Epithelial cell of esophagus (primary cell): ENCODE results near the gene SHLD1.
"Not testable (repeated sequence)": the region's sequence is repeated elsewhere in the genome, so short reads cannot be mapped to it uniquely, and the experiment has no call there.

Source experiments
- DNase-seq: peaks from one replicate; pipeline ENCODE4 v3.0.0; 2010; ENCODE audit warnings: low read depth
- H3K4me3 ChIP-seq: 2 replicates; pipeline ENCODE4 v1.5.1; 2011; ENCODE audit warnings: mild to moderate bottlenecking, low read length, control low read depth
- CTCF ChIP-seq: IDR thresholded peaks from 2 replicates; pipeline ENCODE4 v1.5.1; 2011; ENCODE audit warnings: low read depth, mild to moderate bottlenecking, low read length, control low read depth, inconsistent platforms; ENCODE audit not compliant: insufficient read depth; ENCODE audit errors: missing control alignments

Gene SHLD1

DNA sequence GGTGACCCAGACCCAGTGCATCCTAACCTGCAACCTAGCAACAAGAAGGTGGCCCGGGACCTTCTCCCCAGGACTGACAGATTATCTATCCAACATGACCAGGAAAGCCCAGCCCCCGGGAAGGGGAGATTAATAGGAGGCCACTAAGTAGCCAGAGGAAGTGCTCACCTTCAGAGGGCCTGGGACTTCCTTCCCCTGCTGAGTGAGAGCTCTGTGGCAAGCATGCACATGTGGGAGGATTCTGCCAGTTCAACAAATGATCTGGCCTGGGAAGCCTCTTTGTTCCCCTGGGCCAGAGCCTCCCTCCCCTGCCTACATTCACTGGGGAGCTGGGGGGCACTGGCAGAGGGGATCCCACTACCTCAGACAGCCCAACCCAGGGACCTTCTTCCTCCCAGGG is 39.6 kb downstream of the SHLD1 start:
- no peak for DNase-seq
- H3K4me3 ChIP-seq, result no peak overlapping the region
- no peak for TF ChIP-seq CTCF

- no peak overlapping the region for H3K4me3 ChIP-seq
- DNase-seq, result no peak
- TF ChIP-seq CTCF, result no peak
These were observed 43.7 kb downstream of the SHLD1 start for GRCh38 chr20:5793916-5794315.

DNA sequence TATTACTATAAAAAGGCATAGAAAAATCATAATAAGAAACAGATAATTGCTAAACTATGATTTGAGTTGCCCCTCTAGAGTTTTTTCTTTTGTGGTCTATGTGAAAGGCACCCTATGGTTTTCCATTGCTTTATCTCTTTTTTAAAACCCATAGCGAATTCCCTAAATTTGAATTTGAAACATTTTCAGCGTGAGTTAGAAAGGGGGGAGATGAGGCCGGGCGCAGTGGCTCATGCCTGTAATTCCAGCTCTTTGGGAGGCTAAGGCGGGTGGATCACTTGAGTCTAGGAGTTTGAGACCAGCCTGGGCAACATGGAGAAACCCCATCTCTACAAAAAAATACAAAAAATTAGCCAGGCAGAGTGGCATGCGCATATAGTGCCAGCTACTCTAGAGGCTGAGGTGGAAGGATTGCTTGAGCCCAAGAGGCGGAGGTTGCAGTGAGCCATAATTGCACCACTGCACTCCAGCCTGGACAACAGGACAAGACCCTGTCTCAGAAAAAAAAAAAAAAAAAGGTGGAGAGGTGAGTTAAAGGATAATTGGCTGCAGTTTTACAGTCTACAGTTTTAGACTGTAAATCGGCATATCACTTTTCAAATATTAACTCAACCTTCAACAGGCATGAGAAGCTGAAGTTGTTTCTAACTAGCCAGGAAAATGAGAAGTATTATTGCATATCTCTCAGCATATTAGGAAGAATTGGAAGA is 46.3 kb downstream of the SHLD1 start:
- no peak for DNase-seq
- no peak for TF ChIP-seq CTCF
- no peak overlapping the region for H3K4me3 ChIP-seq

- no peak for TF ChIP-seq CTCF
- no peak for DNase-seq
- no peak overlapping the region for H3K4me3 ChIP-seq
These were observed 47.0 kb downstream of the SHLD1 start for GRCh38 chr20:5797165-5797564.

DNA sequence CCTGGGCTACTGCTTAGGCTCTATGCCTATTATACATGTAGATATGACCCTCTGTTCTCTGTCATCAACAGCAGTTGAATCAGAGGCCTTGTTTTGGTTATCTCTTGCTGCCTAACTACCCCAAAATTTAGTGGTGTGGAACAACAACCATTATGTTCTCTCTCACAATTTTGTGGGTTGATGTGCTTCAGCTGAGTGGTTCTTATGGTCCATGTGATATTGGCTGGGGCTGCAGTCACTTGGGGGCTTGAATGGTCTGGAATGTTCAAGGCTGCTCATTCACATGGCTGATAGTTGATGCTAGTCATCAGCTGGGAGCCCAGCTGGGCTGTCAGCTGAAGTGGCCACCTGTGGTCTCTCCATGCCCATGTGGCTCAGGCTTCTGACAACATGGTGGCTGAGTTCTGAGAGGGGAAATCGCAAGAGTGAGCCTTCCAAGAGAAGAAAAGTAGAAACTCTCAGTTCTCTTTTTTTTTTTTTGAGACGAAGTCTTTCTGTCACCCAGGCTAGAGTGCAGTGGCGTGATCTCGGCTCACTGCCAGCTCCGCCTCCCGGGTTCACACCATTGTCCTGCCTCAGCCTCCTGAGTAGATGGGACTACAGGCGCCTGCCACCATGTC is 47.8 kb downstream of the SHLD1 start:
- TF ChIP-seq CTCF, result no peak
- no peak for DNase-seq
- H3K4me3 ChIP-seq, result no peak overlapping the region

- not testable (repeated sequence) for DNase-seq, H3K4me3 ChIP-seq
These were observed 53.6 kb downstream of the SHLD1 start for GRCh38 chr20:5803754-5804303.

DNA sequence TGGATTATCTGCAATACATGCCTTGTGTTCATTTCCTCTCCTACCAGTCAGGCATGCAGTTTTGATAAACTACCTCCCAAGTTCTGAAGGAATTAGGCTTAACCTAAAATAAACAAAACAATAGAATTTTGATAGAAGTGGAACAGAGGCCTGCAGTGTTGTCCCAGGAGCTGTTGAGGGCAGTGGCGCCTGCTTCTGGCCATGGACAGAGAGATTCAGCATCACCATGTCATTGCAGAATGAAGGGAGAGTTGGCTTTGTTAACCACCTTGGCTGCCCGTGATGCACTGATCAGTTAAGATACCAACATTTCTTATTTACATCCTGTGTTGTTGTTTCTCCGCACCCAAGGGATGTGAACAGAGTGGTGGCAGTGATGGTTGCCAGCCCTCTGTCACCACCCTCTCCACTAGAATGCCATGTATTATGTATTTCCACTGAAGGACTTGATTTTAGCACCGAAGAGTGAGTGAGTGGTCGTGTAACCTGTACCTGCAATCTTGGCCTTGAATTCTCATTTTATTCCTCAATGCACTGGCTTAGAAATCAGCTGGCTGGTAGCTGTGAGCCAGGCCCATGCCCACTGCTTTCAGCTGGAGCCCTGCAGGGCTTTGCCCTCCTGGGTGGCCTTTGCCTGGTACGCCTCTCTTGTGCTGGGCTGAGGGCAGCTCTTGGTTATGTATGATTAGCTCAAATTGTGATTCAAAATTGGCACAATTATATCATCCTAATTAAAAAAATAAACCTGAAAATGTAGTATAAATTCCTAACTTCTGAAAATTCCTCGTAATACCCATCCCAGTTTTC is 56.5 kb downstream of the SHLD1 start:
- H3K4me3 ChIP-seq, result no peak overlapping the region
- no peak for DNase-seq
- TF ChIP-seq CTCF, result no peak
